Ramos (cell line): ENCODE measurements around the gene TSSK2.

Experiments used
- in situ Hi-C: fragments of 300-500 bp; cut with MboI; formaldehyde crosslinking; loops from one replicate; pipeline ENCODE4 v1.14.3; 2022; ENCODE audit warnings: low sequenced_read_pairs; ENCODE audit not compliant: unreplicated experiment

The TSSK2 gene

GRCh38 chr22:19122752-19123492 lies 8.2 kb upstream of the TSSK2 start:
- in situ Hi-C loops = no loop called here

GRCh38 chr22:19123936-19124335 lies 7.2 kb upstream of the TSSK2 start:
- in situ Hi-C loops = no loop called here

- in situ Hi-C loops = no loop called here
Measured at GRCh38 chr22:19124377-19124776, 6.7 kb upstream of the TSSK2 start.

- in situ Hi-C loops = no loop called here
Measured at GRCh38 chr22:19125011-19125410, 6.1 kb upstream of the TSSK2 start.

- in situ Hi-C loops = no loop called here
Measured at GRCh38 chr22:19125474-19126308, 5.4 kb upstream of the TSSK2 start.

GRCh38 chr22:19126309-19127273 lies 4.5 kb upstream of the TSSK2 start:
- in situ Hi-C loops = no loop called here

GRCh38 chr22:19127329-19128008 lies 3.6 kb upstream of the TSSK2 start:
- in situ Hi-C loops = no loop called here

GRCh38 chr22:19128009-19128401 lies 3.1 kb upstream of the TSSK2 start:
- in situ Hi-C loops = no loop called here

GRCh38 chr22:19128946-19129727 lies 2.0 kb upstream of the TSSK2 start:
- in situ Hi-C loops = no loop called here

- in situ Hi-C loops = no loop called here
Measured at GRCh38 chr22:19129871-19130270, 1.2 kb upstream of the TSSK2 start.

- in situ Hi-C loops = no loop called here
Measured at GRCh38 chr22:19131685-19132015, 542 bp downstream of the TSSK2 start.

- in situ Hi-C loops = no loop called here
Measured at GRCh38 chr22:19132153-19132552, 1.0 kb downstream of the TSSK2 start.

- in situ Hi-C loops = no loop called here
Measured at GRCh38 chr22:19132693-19133400, 1.7 kb downstream of the TSSK2 start.

- in situ Hi-C loops = no loop called here
Measured at GRCh38 chr22:19133561-19133960, 2.5 kb downstream of the TSSK2 start.

GRCh38 chr22:19134176-19134831 lies 3.2 kb downstream of the TSSK2 start:
- in situ Hi-C loops = no loop called here

GRCh38 chr22:19134874-19135273 lies 3.8 kb downstream of the TSSK2 start:
- in situ Hi-C loops = no loop called here

GRCh38 chr22:19136915-19137314 lies 5.8 kb downstream of the TSSK2 start:
- in situ Hi-C loops = no loop called here
